A673 (cell line): ENCODE measurements around the gene DLG2.

ENCODE experiments used
- CTCF ChIP-seq: fragments of 300-800, 200-600 bp; sonication (generic); conservative IDR thresholded peaks from 2 replicates; pipeline ENCODE4 v1.5.1; 2017; ENCODE audit warnings: low read depth, mild to moderate bottlenecking, antibody characterized with exemption, low read length, moderate library complexity, mixed read lengths
- EZH2 ChIP-seq: fragments of 200-600 bp; sonication (generic); IDR thresholded peaks from 2 replicates; pipeline ENCODE4 v1.6.1; 2017; ENCODE audit warnings: borderline replicate concordance, low read depth, mild to moderate bottlenecking, mixed read lengths, antibody characterized with exemption, low read length; ENCODE audit not compliant: poor library complexity, severe bottlenecking

GRCh38 chr11:83725269-83725560 is 1901.9 kb downstream of the DLG2 start:
- TF ChIP-seq CTCF (no peak), EZH2 (no peak)
